HepG2 (cell line): ENCODE measurements around the gene CDC6. TPM values are rescaled to one million over a fixed set of nuclear protein-coding genes. Genes with fewer than 3 reads are reported as not detected.

Experiments used
- ATAC-seq: fragments of 200-7000 bp; cut with Tn5 transposase; 3 replicates; pipeline ENCODE4 v1.9.1; 2020; ENCODE audit warnings: mild to moderate bottlenecking, moderate library complexity
- BruUV-seq: library from RNA; stranded (reverse); fragments of 400-500 nt; replicated peaks from 2 replicates; lab custom pipeline; 2021; lab: Mats Ljungman, UMichigan
- CTCF ChIA-PET: fragments of 300-600 bp; formaldehyde crosslinking; extraction: SDS; loops from one replicate; lab custom pipeline; 2021; ENCODE audit warnings: low total read pairs, inconsistent platforms, low intra/inter-chr PET ratio; lab: Yijun Ruan, JAX
- POLR2A ChIA-PET: fragments of 350-600 bp; sonication (Branson Sonifier 250); formaldehyde crosslinking; loops from one replicate; lab custom pipeline; 2020; ENCODE audit warnings: antibody characterized with exemption, inconsistent platforms; lab: Yijun Ruan, JAX
- DNase-seq: peaks from one replicate; pipeline ENCODE4 v3.0.0-alpha.2; 2015; ENCODE audit warnings: low spot score
- FAIRE-seq: peaks from 3 replicates; lab custom pipeline; 2011; peaks lifted over from hg19 to GRCh38; lab: Jason Lieb, UNC
- H2AFZ ChIP-seq: one replicate; pipeline ENCODE4 v1.6.1; 2011; ENCODE audit warnings: low read length, inconsistent platforms
- H3K27ac ChIP-seq: fragments of 300-600 bp; 3 replicates; pipeline ENCODE4 v1.8.0; 2011; ENCODE audit warnings: mixed run types, mild to moderate bottlenecking, mixed read lengths, low read length, inconsistent platforms; ENCODE audit not compliant: insufficient read depth; ENCODE audit errors: extremely low read length
- H3K27me3 ChIP-seq, 2 experiments: fragments of 200-600 bp in 1 of 2; 2 replicates in 1 of 2; 3 replicates in 1 of 2; pipeline versions ENCODE4 v1.6.0 to v1.8.0; 2011; ENCODE audit warnings: low read length in 2 of 2, mild to moderate bottlenecking in 2 of 2, moderate library complexity in 2 of 2, inconsistent platforms in 1 of 2; ENCODE audit not compliant: insufficient read depth in 2 of 2, control insufficient read depth in 1 of 2
- H3K36me3 ChIP-seq, 2 experiments: fragments of 200-600 bp in 1 of 2; replicated peaks in 1 of 2; 2 replicates in 1 of 2; 3 replicates in 1 of 2; pipeline versions ENCODE4 v1.5.1 to v1.8.0; 2011; ENCODE audit warnings: low read length in 2 of 2, inconsistent platforms in 1 of 2; ENCODE audit not compliant: insufficient read depth in 2 of 2, control insufficient read depth in 1 of 2
- H3K4me1 ChIP-seq: 2 replicates; pipeline ENCODE4 v1.5.1; 2012; ENCODE audit warnings: low read length, inconsistent platforms; ENCODE audit not compliant: insufficient read depth
- H3K4me2 ChIP-seq: 2 replicates; pipeline ENCODE4 v1.6.0; 2011; ENCODE audit warnings: low read depth, low read length, inconsistent platforms
- H3K4me3 ChIP-seq, 3 experiments: fragments of 200-600 bp in 1 of 3; sonication (generic), shearing (Covaris generic) in 1 of 3; replicated peaks in 1 of 3; 2 replicates each; pipeline ENCODE4 v1.5.1; 2011 to 2016; ENCODE audit warnings: low read length in 3 of 3, inconsistent platforms in 2 of 3, low read depth in 2 of 3, mild to moderate bottlenecking in 2 of 3, control low read depth in 1 of 3, mixed read lengths in 1 of 3; ENCODE audit not compliant: insufficient read depth in 1 of 3
- H3K79me2 ChIP-seq: one replicate; pipeline ENCODE4 v1.6.1; 2011; ENCODE audit warnings: low read length, inconsistent platforms; ENCODE audit not compliant: insufficient read depth
- H3K9ac ChIP-seq: 2 replicates; pipeline ENCODE4 v1.6.0; 2011; ENCODE audit warnings: mild to moderate bottlenecking, low read depth, low read length, inconsistent platforms; ENCODE audit not compliant: insufficient read depth
- H3K9me3 ChIP-seq: 2 replicates; pipeline ENCODE4 v1.5.1; 2012; ENCODE audit warnings: mild to moderate bottlenecking, low read length
- H4K20me1 ChIP-seq: 2 replicates; pipeline ENCODE4 v1.6.0; 2011; ENCODE audit warnings: inconsistent platforms, mild to moderate bottlenecking, low read length, moderate library complexity; ENCODE audit not compliant: insufficient read depth
- CERS6 ChIP-seq: sonication (generic); formaldehyde crosslinking; IDR thresholded peaks from 2 replicates; pipeline ENCODE4 v1.5.0; 2020; ENCODE audit warnings: missing genetic modification reagents
- EEA1 ChIP-seq: sonication (generic); formaldehyde crosslinking; IDR thresholded peaks from 2 replicates; pipeline ENCODE4 v1.5.1; 2020; ENCODE audit warnings: mild to moderate bottlenecking, missing genetic modification reagents, borderline replicate concordance
- EHMT2 ChIP-seq: fragments of 200-600 bp; sonication (generic); IDR thresholded peaks from 2 replicates; pipeline ENCODE4 v1.7.0; 2017; ENCODE audit warnings: antibody characterized with exemption, low read depth, low read length, borderline replicate concordance
- GZF1 ChIP-seq: sonication (generic); formaldehyde crosslinking; IDR thresholded peaks from 2 replicates; pipeline ENCODE4 v1.5.1; 2020; ENCODE audit warnings: mild to moderate bottlenecking, missing genetic modification reagents
- JUN ChIP-seq: sonication (generic); formaldehyde crosslinking; IDR thresholded peaks from 2 replicates; pipeline ENCODE4 v1.4.0; 2020; ENCODE audit warnings: mild to moderate bottlenecking, missing genetic modification reagents
- SMARCC2 ChIP-seq: fragments of 450-650 bp; IDR thresholded peaks from 2 replicates; pipeline ENCODE4 v1.6.1; 2017; ENCODE audit warnings: antibody characterized with exemption, mild to moderate bottlenecking
- SNAI1 ChIP-seq: sonication (generic); formaldehyde crosslinking; IDR thresholded peaks from 2 replicates; pipeline ENCODE4 v1.5.0; 2020; ENCODE audit warnings: mild to moderate bottlenecking, missing genetic modification reagents, borderline replicate concordance
- SNAPC5 ChIP-seq: sonication (generic); formaldehyde crosslinking; IDR thresholded peaks from 2 replicates; pipeline ENCODE4 v1.8.1; 2023; ENCODE audit warnings: mild to moderate bottlenecking, missing genetic modification reagents, borderline replicate concordance
- ZBTB14 ChIP-seq: sonication (generic); formaldehyde crosslinking; IDR thresholded peaks from 2 replicates; pipeline ENCODE4 v1.4.0; 2020; ENCODE audit warnings: missing genetic modification reagents
- ZBTB43 ChIP-seq: sonication (generic); formaldehyde crosslinking; conservative IDR thresholded peaks from 2 replicates; pipeline ENCODE4 v1.4.0; 2020; ENCODE audit warnings: missing genetic modification reagents
- ZMAT3 ChIP-seq: sonication (generic); formaldehyde crosslinking; conservative IDR thresholded peaks from 2 replicates; pipeline ENCODE4 v1.7.0; 2021; ENCODE audit warnings: missing genetic modification reagents
- ZNF329 ChIP-seq: sonication (generic); formaldehyde crosslinking; IDR thresholded peaks from 2 replicates; pipeline ENCODE4 v1.9.0; 2021; ENCODE audit warnings: low read depth, mild to moderate bottlenecking, missing genetic modification reagents
- ZNF83 ChIP-seq: sonication (generic); formaldehyde crosslinking; IDR thresholded peaks from 2 replicates; pipeline ENCODE4 v1.4.0; 2020; ENCODE audit warnings: missing genetic modification reagents, mild to moderate bottlenecking, borderline replicate concordance
- ZSCAN20 ChIP-seq: sonication (generic); formaldehyde crosslinking; IDR thresholded peaks from 2 replicates; pipeline ENCODE4 v1.4.0; 2020; ENCODE audit warnings: missing genetic modification reagents, mild to moderate bottlenecking, borderline replicate concordance
- WGBS: methylation state at CpG from one replicate; pipeline ENCODE4 v1.1.6; 2017; ENCODE audit warnings: low lambda C conversion rate; 5-methylcytosine and 5-hydroxymethylcytosine counted together
- in situ Hi-C: cut with HindIII; loops from 2 replicates; pipeline ENCODE4 v1.10.0; 2017; ENCODE audit warnings: low pct_unique_long_range_greater_than_20kb; ENCODE audit not compliant: extremely low pct_ligation_motif_present
- intact Hi-C: fragments of 100-400 bp; cut with micrococcal nuclease; formaldehyde crosslinking; loops from one replicate; pipeline ENCODE4 v1.10.0; 2022; ENCODE audit not compliant: unreplicated experiment
- polyA plus RNA-seq, 8 experiments: library from polyadenylated mRNA; depleted of rRNA in 3 of 8; stranded (reverse) in 7 of 8; unstranded in 1 of 8; fragments of >200 nt; fragmentation: Illumina TruSeq in 4 of 8; extraction: Trizol in 4 of 8; gene quantifications; 2 replicates each; pipeline versions ENCODE4 v1.2.1 to v1.2.3, GENCODE V29; 2011 to 2016; ENCODE audit warnings: low read depth in 4 of 8, missing spikeins in 1 of 8, mixed read lengths in 1 of 8; ENCODE audit not compliant: insufficient read depth in 1 of 8
- total RNA-seq, 5 experiments: library from RNA; depleted of rRNA; stranded (reverse); fragments of >200 nt; fragmentation: Illumina TruSeq; extraction: Trizol; gene quantifications; 2 replicates each; pipeline ENCODE4 v1.2.3, GENCODE V29; 2016; ENCODE audit warnings: low read depth in 1 of 5

Gene CDC6
- total and polyA plus RNA-seq, 2 of the 13 experiments (the other 11 are each of a cell fraction or from before 2014, with no cell fraction given) = 17.4 to 114 TPM

- Histone ChIP-seq H3K27me3 (no peaks in the 10 kb centered on the region), H2AFZ (no peak overlapping the region), H3K79me2 (peaks cover 27% of the 10 kb centered on the region), H3K36me3 (peaks cover 19 to 70% of the 10 kb centered on the region in 2 experiments), H3K27ac (no peak overlapping the region), H4K20me1 (no peaks in the 10 kb centered on the region), H3K4me3 (no peak overlapping the region), H3K4me2 (no peak overlapping the region), H3K9ac (no peak overlapping the region), H3K9me3 (no peaks in the 10 kb centered on the region), H3K4me1 (peaks cover 35% of the 10 kb centered on the region)
- BruUV-seq = no TSS peak
- ChIA-PET POLR2A (no interaction called here), CTCF (no interaction called here)
- intact Hi-C loops = no loop called here
- no peak for FAIRE-seq
- TF ChIP-seq SNAPC5 (CRISPR knock-in tag) (no peak), ZNF83 (CRISPR knock-in tag) (no peak)
- no peak for ATAC-seq
- DNase-seq = no peak
- WGBS = 93% methylated on average over 1 of the region's 1 CpG
- in situ Hi-C loops = no loop called here
Measured at GRCh38 chr17:40293363-40293762, 5.7 kb downstream of the CDC6 start.

DNA sequence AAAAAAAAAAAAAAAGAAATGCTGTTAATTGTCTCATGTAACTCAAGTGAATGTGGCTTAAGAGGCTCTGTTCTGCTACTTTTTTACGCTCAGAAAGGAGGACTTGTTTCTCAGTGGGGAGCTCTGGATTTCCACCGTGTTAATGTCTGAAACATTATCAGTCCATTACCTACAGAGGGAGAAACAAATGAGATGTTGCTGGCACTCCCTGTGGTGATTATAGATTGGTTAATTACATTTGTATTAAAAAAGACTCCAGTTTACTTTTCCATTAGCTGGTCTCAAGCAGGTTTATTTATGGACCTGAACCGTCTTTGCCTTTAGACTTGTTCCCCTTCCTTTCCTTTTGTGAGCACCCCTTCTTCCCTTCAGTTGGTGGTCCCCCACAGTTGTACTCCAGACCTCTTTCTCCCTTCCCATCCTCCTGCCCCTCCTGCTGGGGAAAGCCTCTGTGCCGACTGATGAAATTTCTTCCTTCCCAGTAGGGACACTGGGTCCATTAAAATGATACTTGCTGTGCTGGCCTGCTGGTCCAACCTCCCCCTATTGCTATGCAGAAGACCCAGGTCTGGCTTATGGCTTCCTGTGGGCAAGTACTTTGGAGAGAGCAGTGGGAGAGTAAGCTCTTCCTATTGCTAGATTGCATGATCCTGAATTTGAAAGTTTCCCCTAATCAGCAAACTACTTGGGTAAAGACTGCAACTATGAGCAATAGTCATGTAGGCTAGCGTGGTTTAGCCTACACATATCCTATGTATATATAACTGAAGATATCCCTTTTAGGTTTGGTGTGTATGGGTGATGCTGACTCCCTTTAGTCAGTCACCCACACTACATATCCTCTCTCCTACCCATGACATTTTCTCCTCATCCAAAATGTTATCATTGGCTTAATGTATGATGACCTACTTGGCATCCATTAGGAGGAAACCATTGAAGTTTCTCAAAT, 8.1 kb downstream of the CDC6 start:
- CTCF ChIA-PET = no interaction called here
- POLR2A ChIA-PET = no interaction called here
- BruUV-seq = no TSS peak
- Histone ChIP-seq H3K36me3 (peaks cover 24 to 76% of the 10 kb centered on the region in 2 experiments), H3K4me1 (peaks cover 13% of the 10 kb centered on the region), H3K79me2 (peaks cover 8% of the 10 kb centered on the region), H4K20me1 (no peaks in the 10 kb centered on the region), H3K9me3 (no peaks in the 10 kb centered on the region), H3K9ac (no peak overlapping the region), H3K4me3 (no peak overlapping the region), H3K27ac (no peak overlapping the region), H3K4me2 (no peak overlapping the region), H3K27me3 (no peaks in the 10 kb centered on the region), H2AFZ (no peak overlapping the region)
- WGBS = 92% methylated on average over 5 of the region's 5 CpGs
- intact Hi-C loops = no loop called here
- FAIRE-seq (no peak), DNase-seq (no peak), ATAC-seq (no peak)
- in situ Hi-C loops = no loop called here
- TF ChIP-seq JUN (CRISPR knock-in tag) = no peak
- TF ChIP-seq GZF1 (CRISPR knock-in tag) = no peak
- no peak for TF ChIP-seq ZBTB43 (CRISPR knock-in tag)
- no peak for TF ChIP-seq ZBTB14 (CRISPR knock-in tag)
- TF ChIP-seq CERS6 (CRISPR knock-in tag) = no peak
- no peak for TF ChIP-seq EHMT2
- no peak for TF ChIP-seq EEA1 (CRISPR knock-in tag)
- no peak for TF ChIP-seq SNAI1 (CRISPR knock-in tag)
- TF ChIP-seq ZMAT3 (CRISPR knock-in tag) = no peak
- no peak for TF ChIP-seq ZNF329 (CRISPR knock-in tag)
- no peak for TF ChIP-seq SMARCC2
- no peak for TF ChIP-seq ZSCAN20 (CRISPR knock-in tag)
